ENCODE data around the gene MAP2K6.

DNA sequence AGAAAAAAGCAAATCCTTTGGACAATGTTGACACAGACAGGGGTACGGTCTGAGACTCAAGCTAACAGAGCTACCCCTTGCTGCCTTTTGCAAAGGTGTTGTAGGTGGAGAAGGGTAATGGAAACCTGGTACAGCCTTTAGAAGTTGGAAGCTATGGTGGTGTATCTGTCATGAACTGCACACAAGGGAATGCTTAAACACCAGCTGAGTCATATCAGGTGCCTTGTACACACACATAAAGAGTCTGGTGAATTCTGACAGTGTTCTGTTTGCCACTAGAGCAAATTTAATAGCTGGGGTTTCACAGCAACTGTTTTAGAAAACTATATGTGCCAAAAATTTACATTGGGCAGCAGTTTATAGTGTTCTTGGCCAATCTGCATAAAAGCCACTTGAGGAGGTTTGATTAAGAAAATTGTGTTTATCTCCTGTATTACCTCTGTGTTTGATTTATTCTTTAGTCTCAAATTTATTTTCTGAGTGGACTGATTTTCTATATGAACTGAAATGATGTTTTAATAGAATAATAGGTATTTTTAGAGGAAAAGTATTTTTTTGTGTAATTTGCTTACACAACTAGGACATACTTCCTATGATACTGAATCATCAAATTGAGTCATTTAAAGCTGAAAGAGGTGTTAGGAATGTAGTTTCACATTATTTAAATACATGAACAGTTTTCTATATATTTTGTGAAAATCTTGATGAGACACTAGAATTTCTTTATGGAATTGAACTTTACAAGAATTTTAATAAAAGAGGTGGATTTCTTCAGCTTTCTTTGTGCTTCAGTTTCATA lies 136.9 kb downstream of the MAP2K6 start:
- TF ChIP-seq POLR2AphosphoS5 (IDR thresholded peaks at IDR 0.05) = no peak
- TF ChIP-seq, protein P1, sequence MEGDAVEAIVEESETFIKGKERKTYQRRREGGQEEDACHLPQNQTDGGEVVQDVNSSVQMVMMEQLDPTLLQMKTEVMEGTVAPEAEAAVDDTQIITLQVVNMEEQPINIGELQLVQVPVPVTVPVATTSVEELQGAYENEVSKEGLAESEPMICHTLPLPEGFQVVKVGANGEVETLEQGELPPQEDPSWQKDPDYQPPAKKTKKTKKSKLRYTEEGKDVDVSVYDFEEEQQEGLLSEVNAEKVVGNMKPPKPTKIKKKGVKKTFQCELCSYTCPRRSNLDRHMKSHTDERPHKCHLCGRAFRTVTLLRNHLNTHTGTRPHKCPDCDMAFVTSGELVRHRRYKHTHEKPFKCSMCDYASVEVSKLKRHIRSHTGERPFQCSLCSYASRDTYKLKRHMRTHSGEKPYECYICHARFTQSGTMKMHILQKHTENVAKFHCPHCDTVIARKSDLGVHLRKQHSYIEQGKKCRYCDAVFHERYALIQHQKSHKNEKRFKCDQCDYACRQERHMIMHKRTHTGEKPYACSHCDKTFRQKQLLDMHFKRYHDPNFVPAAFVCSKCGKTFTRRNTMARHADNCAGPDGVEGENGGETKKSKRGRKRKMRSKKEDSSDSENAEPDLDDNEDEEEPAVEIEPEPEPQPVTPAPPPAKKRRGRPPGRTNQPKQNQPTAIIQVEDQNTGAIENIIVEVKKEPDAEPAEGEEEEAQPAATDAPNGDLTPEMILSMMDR (IDR thresholded peaks at IDR 0.05 in 8 of 11, conservative IDR thresholded peaks at IDR 0.05 in 3 of 11) = no peak

Data from spleen (tissue), 7 donors.